Measurements from ENCODE around the gene PSAP. TPM values are rescaled to one million over a fixed set of nuclear protein-coding genes. Genes with fewer than 3 reads are reported as not detected.
"Not testable (repeated sequence)": the region's sequence is repeated elsewhere in the genome, so short reads cannot be mapped to it uniquely, and the experiment has no call there.

Gene PSAP
- total RNA-seq, 1 donor from 2014 or later, result 487 TPM

- no peak overlapping the region for H3K27ac Mint-ChIP-seq
- H3K4me3 Mint-ChIP-seq, result no peak overlapping the region
- H3K4me1 Mint-ChIP-seq (ENCODE audit: unreplicated experiment), result peaks cover 10% of the 10 kb centered on the region
- DNase-seq (ENCODE audit: extremely low spot score, unreplicated experiment), result no peak
- no peaks in the 10 kb centered on the region for H3K36me3 Mint-ChIP-seq
- no peaks in the 10 kb centered on the region for H3K27me3 Mint-ChIP-seq
- TF ChIP-seq CTCF (conservative IDR thresholded peaks at IDR 0.05), result no peak
- no peaks in the 10 kb centered on the region for H3K9me3 Mint-ChIP-seq
These were observed 5.6 kb upstream of the PSAP start for GRCh38 chr10:71856619-71857018.

- no peak overlapping the region for H3K4me3 Mint-ChIP-seq
- H3K9me3 Mint-ChIP-seq, result no peaks in the 10 kb centered on the region
- peaks cover 17% of the 10 kb centered on the region for H3K4me1 Mint-ChIP-seq (ENCODE audit: unreplicated experiment)
- DNase-seq (ENCODE audit: extremely low spot score, unreplicated experiment), result no peak
- no peaks in the 10 kb centered on the region for H3K27me3 Mint-ChIP-seq
- no peak overlapping the region for H3K27ac Mint-ChIP-seq
- H3K36me3 Mint-ChIP-seq, result peaks cover 3% of the 10 kb centered on the region
- no peak for TF ChIP-seq CTCF (conservative IDR thresholded peaks at IDR 0.05)
These were observed 3.0 kb upstream of the PSAP start for GRCh38 chr10:71854031-71854430.

GRCh38 chr10:71852355-71852937 lies 1.4 kb upstream of the PSAP start:
- Mint-ChIP-seq H3K4me1 (ENCODE audit: unreplicated experiment) (peaks cover 33% of the 10 kb centered on the region), H3K9me3 (no peaks in the 10 kb centered on the region), H3K4me3 (peak overlapping the region; percentile 68), H3K27ac (peak overlapping the region; percentile 39), H3K27me3 (no peaks in the 10 kb centered on the region), H3K36me3 (peaks cover 7% of the 10 kb centered on the region)
- no peak for TF ChIP-seq CTCF (conservative IDR thresholded peaks at IDR 0.05)
- DNase-seq (ENCODE audit: extremely low spot score, unreplicated experiment), result no peak

GRCh38 chr10:71851465-71852095 lies 529 bp upstream of the PSAP start:
- peak overlapping the region; percentile 92 for H3K27ac Mint-ChIP-seq

GRCh38 chr10:71850021-71850742 lies 869 bp downstream of the PSAP start:
- H3K36me3 Mint-ChIP-seq, result peaks cover 7% of the 10 kb centered on the region
- no peaks in the 10 kb centered on the region for H3K27me3 Mint-ChIP-seq
- peak overlapping the region; percentile 92 for H3K27ac Mint-ChIP-seq
- H3K4me1 Mint-ChIP-seq (ENCODE audit: unreplicated experiment), result peaks cover 34% of the 10 kb centered on the region
- DNase-seq (ENCODE audit: extremely low spot score, unreplicated experiment), result no peak
- TF ChIP-seq CTCF (conservative IDR thresholded peaks at IDR 0.05), result no peak
- no peaks in the 10 kb centered on the region for H3K9me3 Mint-ChIP-seq
- peak overlapping the region; percentile 95 for H3K4me3 Mint-ChIP-seq

More at GRCh38 chr10:71851465-71852095, 529 bp upstream of the PSAP start:
- not testable (repeated sequence) for DNase-seq (ENCODE audit: extremely low spot score, unreplicated experiment); H3K9me3 Mint-ChIP-seq; H3K36me3 Mint-ChIP-seq; H3K27me3 Mint-ChIP-seq
- peak overlapping the region; percentile 95 for H3K4me3 Mint-ChIP-seq
- H3K4me1 Mint-ChIP-seq (ENCODE audit: unreplicated experiment), result peaks cover 34% of the 10 kb centered on the region

GRCh38 chr10:71849461-71849908 lies 1.6 kb downstream of the PSAP start:
- Mint-ChIP-seq H3K9me3 (no peaks in the 10 kb centered on the region), H3K4me3 (peak overlapping the region; percentile 95), H3K27ac (peak overlapping the region; percentile 92), H3K27me3 (no peaks in the 10 kb centered on the region), H3K36me3 (peaks cover 7% of the 10 kb centered on the region), H3K4me1 (ENCODE audit: unreplicated experiment) (peaks cover 34% of the 10 kb centered on the region)
- TF ChIP-seq CTCF (conservative IDR thresholded peaks at IDR 0.05), result no peak
- no peak for DNase-seq (ENCODE audit: extremely low spot score, unreplicated experiment)
